GM13977 (cell line): ENCODE results near the gene GPATCH3.

Experiments
- DNase-seq: peaks from one replicate; pipeline ENCODE4 v3.0.0; 2012; ENCODE audit warnings: low spot score
- CTCF ChIP-seq: IDR thresholded peaks from 2 replicates; pipeline ENCODE4 v1.5.1; 2012; ENCODE audit warnings: mild to moderate bottlenecking, control low read depth; ENCODE audit not compliant: insufficient read depth; ENCODE audit errors: extremely low read depth, missing control alignments
- in situ Hi-C: fragments of 300-500 bp; cut with MboI; formaldehyde crosslinking; loops from one replicate; pipeline ENCODE4 v1.12.0; 2022; ENCODE audit warnings: low sequenced_read_pairs, low pct_unique_long_range_greater_than_20kb, mixed read lengths, inconsistent platforms; ENCODE audit not compliant: unreplicated experiment

Gene GPATCH3

GRCh38 chr1:26913389-26913753, 13.1 kb upstream of the GPATCH3 start:
- no peak for TF ChIP-seq CTCF
- in situ Hi-C loops = no loop called here
- no peak for DNase-seq

GRCh38 chr1:26912147-26912490, 11.9 kb upstream of the GPATCH3 start:
- no peak for TF ChIP-seq CTCF
- in situ Hi-C loops = no loop called here
- no peak for DNase-seq

- TF ChIP-seq CTCF = no peak
- DNase-seq = no peak
- in situ Hi-C loops = no loop called here
These were observed 11.3 kb upstream of the GPATCH3 start for GRCh38 chr1:26911399-26912146.

- no peak for TF ChIP-seq CTCF
- in situ Hi-C loops = no loop called here
- DNase-seq = no peak
These were observed 10.3 kb upstream of the GPATCH3 start for GRCh38 chr1:26910343-26911160.

GRCh38 chr1:26909951-26910342, 9.7 kb upstream of the GPATCH3 start:
- DNase-seq = no peak
- in situ Hi-C loops = no loop called here
- TF ChIP-seq CTCF = no peak

- in situ Hi-C loops = no loop called here
- DNase-seq = no peak
- no peak for TF ChIP-seq CTCF
These were observed 7.0 kb upstream of the GPATCH3 start for GRCh38 chr1:26907071-26907917.
